Hepatocyte (in vitro differentiated cells): ENCODE data around the gene SHC4.

Experiments used
- CTCF ChIP-seq: fragments of 200-600 bp; sonication (generic); IDR thresholded peaks from 2 replicates; pipeline ENCODE4 v1.5.1; 2016; ENCODE audit warnings: antibody characterized with exemption, mild to moderate bottlenecking; ENCODE audit not compliant: poor library complexity
- EZH2 ChIP-seq: fragments of 200-600 bp; sonication (generic); IDR thresholded peaks from 2 replicates; pipeline ENCODE4 v1.6.1; 2016; ENCODE audit warnings: antibody characterized with exemption, mild to moderate bottlenecking, borderline replicate concordance

- TF ChIP-seq CTCF (no peak), EZH2 (no peak)
These were observed 131.1 kb downstream of the SHC4 start for GRCh38 chr15:48832648-48833047.
